ENCODE results near the gene HPSE2.

Gene HPSE2

DNA sequence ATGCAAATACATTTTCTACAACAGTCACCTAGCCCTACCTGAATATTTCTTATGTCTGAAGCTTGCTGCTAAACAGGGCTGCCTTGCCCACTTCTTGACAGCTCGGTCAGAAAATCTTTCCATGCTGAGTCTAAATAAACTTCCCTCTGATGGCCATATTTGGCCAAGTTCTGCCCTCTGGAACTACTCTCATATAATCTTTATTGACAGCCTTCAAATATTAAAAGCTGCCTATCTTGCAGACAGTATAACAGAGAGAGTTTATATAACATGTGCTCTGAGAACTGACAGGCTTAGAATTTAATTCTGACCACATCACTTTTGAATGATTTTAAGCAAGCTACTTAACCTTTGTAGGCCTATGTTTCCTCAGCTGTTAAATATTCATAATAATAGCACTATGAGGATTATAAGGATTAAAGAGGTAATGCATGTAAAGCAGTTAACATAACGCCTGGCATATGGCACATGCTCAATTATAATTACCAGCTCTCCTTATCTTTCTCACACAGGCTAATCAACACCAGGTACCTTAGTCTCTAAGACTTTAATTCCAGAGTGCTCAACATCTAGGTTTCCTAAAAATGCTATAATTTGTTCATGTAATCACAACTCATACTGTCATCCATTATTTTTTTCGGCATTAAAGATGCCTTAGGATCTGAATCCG, 334.1 kb downstream of the HPSE2 start:
- no peak for DNase-seq (ENCODE audit: extremely low read depth, insufficient read length)
- H3K4me3 ChIP-seq (replicated peaks; ENCODE audit: low read depth, low read length), result no peak overlapping the region
- TF ChIP-seq, protein P1, sequence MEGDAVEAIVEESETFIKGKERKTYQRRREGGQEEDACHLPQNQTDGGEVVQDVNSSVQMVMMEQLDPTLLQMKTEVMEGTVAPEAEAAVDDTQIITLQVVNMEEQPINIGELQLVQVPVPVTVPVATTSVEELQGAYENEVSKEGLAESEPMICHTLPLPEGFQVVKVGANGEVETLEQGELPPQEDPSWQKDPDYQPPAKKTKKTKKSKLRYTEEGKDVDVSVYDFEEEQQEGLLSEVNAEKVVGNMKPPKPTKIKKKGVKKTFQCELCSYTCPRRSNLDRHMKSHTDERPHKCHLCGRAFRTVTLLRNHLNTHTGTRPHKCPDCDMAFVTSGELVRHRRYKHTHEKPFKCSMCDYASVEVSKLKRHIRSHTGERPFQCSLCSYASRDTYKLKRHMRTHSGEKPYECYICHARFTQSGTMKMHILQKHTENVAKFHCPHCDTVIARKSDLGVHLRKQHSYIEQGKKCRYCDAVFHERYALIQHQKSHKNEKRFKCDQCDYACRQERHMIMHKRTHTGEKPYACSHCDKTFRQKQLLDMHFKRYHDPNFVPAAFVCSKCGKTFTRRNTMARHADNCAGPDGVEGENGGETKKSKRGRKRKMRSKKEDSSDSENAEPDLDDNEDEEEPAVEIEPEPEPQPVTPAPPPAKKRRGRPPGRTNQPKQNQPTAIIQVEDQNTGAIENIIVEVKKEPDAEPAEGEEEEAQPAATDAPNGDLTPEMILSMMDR (IDR thresholded peaks at IDR 0.05; ENCODE audit: insufficient read depth, low read length, poor library complexity, severe bottlenecking), result no peak
- H3K27me3 ChIP-seq (replicated peaks; ENCODE audit: control insufficient read depth, insufficient read depth, low read length), result no peaks in the 10 kb centered on the region
- H3K36me3 ChIP-seq (ENCODE audit: control insufficient read depth, insufficient read depth, low read length), result no peaks in the 10 kb centered on the region

DNA sequence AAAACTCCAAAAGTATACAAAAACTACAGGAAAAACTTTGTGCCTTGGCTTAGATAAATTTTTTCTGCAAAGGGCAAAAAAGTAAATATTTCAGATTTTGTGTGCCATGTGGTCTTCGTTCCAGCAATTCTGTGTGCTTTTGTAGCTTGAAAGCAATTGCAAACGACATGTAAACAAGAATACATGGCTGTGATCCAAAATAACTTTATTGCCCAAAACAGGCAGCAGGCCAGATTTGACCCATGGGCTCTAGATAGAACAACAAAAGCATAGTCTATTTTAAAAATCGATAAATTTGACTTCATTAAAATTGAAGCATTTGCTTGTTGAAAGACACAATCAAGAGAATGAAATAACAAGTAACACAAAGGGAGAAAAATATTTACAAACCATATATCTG, 336.6 kb downstream of the HPSE2 start:
- no peak for DNase-seq (ENCODE audit: extremely low read depth, insufficient read length)
- TF ChIP-seq, protein P1 (IDR thresholded peaks at IDR 0.05; ENCODE audit: insufficient read depth, low read length, poor library complexity, severe bottlenecking), result no peak
- Histone ChIP-seq H3K4me3 (replicated peaks; ENCODE audit: low read depth, low read length) (no peak overlapping the region), H3K27me3 (replicated peaks; ENCODE audit: control insufficient read depth, insufficient read depth, low read length) (no peaks in the 10 kb centered on the region), H3K36me3 (ENCODE audit: control insufficient read depth, insufficient read depth, low read length) (no peaks in the 10 kb centered on the region)

DNA sequence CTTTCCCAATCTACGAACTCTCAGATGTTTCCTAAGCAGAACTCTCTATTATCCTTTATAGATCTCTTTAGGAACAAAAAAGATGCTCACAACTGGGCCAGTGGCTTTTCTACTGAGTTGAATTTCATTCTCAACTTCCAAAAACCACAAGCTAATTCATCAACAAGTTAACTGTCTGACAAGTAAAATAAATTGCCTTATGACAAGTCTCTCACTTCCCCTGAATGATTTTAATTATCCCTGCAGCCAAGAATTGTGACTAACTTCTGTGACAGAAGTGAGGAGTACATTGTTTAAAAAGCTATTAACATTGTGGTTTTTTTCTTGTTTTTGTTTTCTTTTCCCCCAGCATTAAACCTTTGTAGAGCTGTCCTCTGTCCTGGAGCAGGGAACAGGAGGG, 343.1 kb downstream of the HPSE2 start:
- H3K4me3 ChIP-seq (replicated peaks; ENCODE audit: low read depth, low read length), result no peak overlapping the region
- no peaks in the 10 kb centered on the region for H3K27me3 ChIP-seq (replicated peaks; ENCODE audit: control insufficient read depth, insufficient read depth, low read length)
- H3K36me3 ChIP-seq (ENCODE audit: control insufficient read depth, insufficient read depth, low read length), result no peaks in the 10 kb centered on the region
- TF ChIP-seq, protein P1 (IDR thresholded peaks at IDR 0.05; ENCODE audit: insufficient read depth, low read length, poor library complexity, severe bottlenecking), result no peak
- DNase-seq (ENCODE audit: extremely low read depth, insufficient read length), result no peak

DNA sequence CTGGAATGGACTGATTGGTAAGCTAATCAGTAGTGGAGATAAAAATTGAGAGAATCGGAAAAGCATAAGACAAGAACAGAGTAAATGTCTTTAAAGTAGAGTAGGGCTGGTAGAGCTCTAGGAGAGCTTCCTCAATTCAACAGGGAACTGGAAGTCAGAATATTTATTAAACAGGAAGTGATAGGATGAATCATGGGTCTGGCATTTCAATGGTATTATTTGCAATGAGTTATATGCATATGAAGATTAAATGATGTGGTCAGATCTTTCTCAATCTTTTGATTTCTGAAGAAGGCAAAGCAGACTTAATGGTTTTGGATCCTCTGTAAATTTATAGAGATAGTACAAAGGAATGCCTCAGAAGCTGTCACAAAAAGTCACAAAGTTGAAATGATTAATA, 349.0 kb downstream of the HPSE2 start:
- no peaks in the 10 kb centered on the region for H3K36me3 ChIP-seq (ENCODE audit: control insufficient read depth, insufficient read depth, low read length)
- no peak for DNase-seq (ENCODE audit: extremely low read depth, insufficient read length)
- H3K4me3 ChIP-seq (replicated peaks; ENCODE audit: low read depth, low read length), result no peak overlapping the region
- no peaks in the 10 kb centered on the region for H3K27me3 ChIP-seq (replicated peaks; ENCODE audit: control insufficient read depth, insufficient read depth, low read length)
- TF ChIP-seq, protein P1 (IDR thresholded peaks at IDR 0.05; ENCODE audit: insufficient read depth, low read length, poor library complexity, severe bottlenecking), result no peak

DNA sequence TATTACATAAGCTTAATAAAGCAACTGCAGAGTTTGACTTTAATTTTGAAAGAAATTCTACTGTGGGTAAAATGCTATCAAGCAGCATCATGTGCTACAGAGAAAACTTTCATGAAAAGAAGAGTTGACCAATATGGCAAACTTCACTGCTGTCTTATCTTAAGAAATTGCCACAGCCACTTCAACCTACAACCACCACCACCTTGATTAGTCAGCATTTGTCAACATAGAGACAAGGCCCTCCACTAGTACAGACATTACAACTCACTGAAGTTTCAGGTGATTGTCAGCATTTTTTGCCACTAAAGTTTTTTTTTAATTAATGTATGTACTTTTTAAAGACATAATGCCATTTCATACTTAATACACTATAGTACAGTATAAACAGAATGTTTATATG, 350.3 kb downstream of the HPSE2 start:
- TF ChIP-seq, protein P1 (IDR thresholded peaks at IDR 0.05; ENCODE audit: insufficient read depth, low read length, poor library complexity, severe bottlenecking), result no peak
- DNase-seq (ENCODE audit: extremely low read depth, insufficient read length), result no peak
- H3K36me3 ChIP-seq (ENCODE audit: control insufficient read depth, insufficient read depth, low read length), result no peaks in the 10 kb centered on the region
- H3K4me3 ChIP-seq (replicated peaks; ENCODE audit: low read depth, low read length), result no peak overlapping the region
- H3K27me3 ChIP-seq (replicated peaks; ENCODE audit: control insufficient read depth, insufficient read depth, low read length), result no peaks in the 10 kb centered on the region

DNA sequence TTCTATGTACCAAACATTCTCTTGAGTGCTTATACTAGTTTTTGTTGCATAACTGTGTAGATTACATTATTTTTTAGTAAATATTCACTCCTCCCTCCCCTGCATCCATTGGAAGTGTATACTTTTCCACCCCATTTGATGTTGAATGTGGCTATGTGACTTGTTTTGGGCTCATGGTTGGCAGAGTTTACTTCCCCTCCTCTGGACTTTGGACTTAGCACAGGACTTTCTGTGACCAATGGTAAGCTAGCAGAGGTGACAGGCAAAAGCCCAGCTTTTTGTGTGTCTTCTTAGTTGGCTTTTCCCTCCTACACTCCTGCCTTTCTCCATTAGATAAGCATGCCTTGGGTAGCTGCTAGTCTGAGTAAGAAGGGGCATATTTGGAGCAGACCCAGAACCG, 353.9 kb downstream of the HPSE2 start:
- H3K36me3 ChIP-seq (ENCODE audit: control insufficient read depth, insufficient read depth, low read length), result no peaks in the 10 kb centered on the region
- no peaks in the 10 kb centered on the region for H3K27me3 ChIP-seq (replicated peaks; ENCODE audit: control insufficient read depth, insufficient read depth, low read length)

More for the DNA sequence above, 353.9 kb downstream of the HPSE2 start:
- H3K4me3 ChIP-seq (replicated peaks; ENCODE audit: low read depth, low read length), result no peak overlapping the region
- no peak for DNase-seq (ENCODE audit: extremely low read depth, insufficient read length)
- TF ChIP-seq, protein P1 (IDR thresholded peaks at IDR 0.05; ENCODE audit: insufficient read depth, low read length, poor library complexity, severe bottlenecking), result no peak

Measured in GM06990 (cell line).